ENCODE data around the gene CCNB1. TPM values are rescaled to one million over a fixed set of nuclear protein-coding genes. Genes with fewer than 3 reads are reported as not detected.
A peak's percentile ranks its signal among the peaks of the same experiment; 100 is the strongest.

Gene CCNB1
- total and polyA plus RNA-seq, 12 donors: 3.6 to 53.5 (median 9.1) TPM

- Histone ChIP-seq H3K9me3 (replicated peaks in 1 of 3) (no peaks in the 10 kb centered on the region), H3K27ac (no peak overlapping the region), H3K4me3 (no peak overlapping the region), H3K36me3 (replicated peaks in 1 of 2) (no peaks in the 10 kb centered on the region), H3K4me1 (replicated peaks in 1 of 2) (no peaks in the 10 kb centered on the region), H3K27me3 (no peaks in the 10 kb centered on the region)
- DNase-seq: no peak
- intact Hi-C loops (cut with DNase I): no loop called here
- WGBS, 4 donors: 94 to 98% (median 96%) methylated on average over 11 of the region's 11 CpGs
- TF ChIP-seq POLR2A (IDR thresholded peaks at IDR 0.05) (no peak), CTCF (IDR thresholded peaks at IDR 0.05) (no peak)
Measured at GRCh38 chr5:69156456-69156855, 10.5 kb upstream of the CCNB1 start.

GRCh38 chr5:69158039-69158438 is 8.9 kb upstream of the CCNB1 start:
- H3K4me1 ChIP-seq (replicated peaks in 1 of 2): no peaks in the 10 kb centered on the region
- no peaks in the 10 kb centered on the region for H3K36me3 ChIP-seq (replicated peaks in 1 of 2)
- DNase-seq: no peak
- H3K27ac ChIP-seq: no peak overlapping the region
- TF ChIP-seq POLR2A (IDR thresholded peaks at IDR 0.05) (no peak), CTCF (IDR thresholded peaks at IDR 0.05) (no peak)
- H3K9me3 ChIP-seq (replicated peaks in 1 of 3): no peaks in the 10 kb centered on the region
- WGBS, 4 donors: 93 to 99% (median 95%) methylated on average over 3 of the region's 3 CpGs
- H3K4me3 ChIP-seq: no peak overlapping the region
- H3K27me3 ChIP-seq: no peaks in the 10 kb centered on the region
- intact Hi-C loops (cut with DNase I): no loop called here

GRCh38 chr5:69160651-69161050 is 6.3 kb upstream of the CCNB1 start:
- Histone ChIP-seq H3K27ac (no peak overlapping the region), H3K36me3 (replicated peaks in 1 of 2) (no peaks in the 10 kb centered on the region), H3K4me3 (no peak overlapping the region), H3K27me3 (no peaks in the 10 kb centered on the region), H3K9me3 (replicated peaks in 1 of 3) (no peaks in the 10 kb centered on the region), H3K4me1 (replicated peaks in 1 of 2) (no peaks in the 10 kb centered on the region)
- TF ChIP-seq POLR2A (IDR thresholded peaks at IDR 0.05): no peak
- TF ChIP-seq CTCF (IDR thresholded peaks at IDR 0.05): no peak
- intact Hi-C loops (cut with DNase I): no loop called here
- no peak for DNase-seq
- WGBS, 4 donors: 90 to 95% (median 94%) methylated on average over 15 to 16 of the region's 16 CpGs

GRCh38 chr5:69167493-69167855 is 524 bp downstream of the CCNB1 start:
- intact Hi-C loops (cut with DNase I): no loop called here

More at GRCh38 chr5:69167493-69167855, 524 bp downstream of the CCNB1 start:
- peak overlapping the region in 2 of 5 donors; percentile 19 to 28 for H3K27ac ChIP-seq
- H3K27me3 ChIP-seq: no peaks in the 10 kb centered on the region
- DNase-seq: no peak
- no peak for TF ChIP-seq POLR2A (IDR thresholded peaks at IDR 0.05)
- TF ChIP-seq CTCF (IDR thresholded peaks at IDR 0.05): no peak
- H3K9me3 ChIP-seq (replicated peaks in 1 of 3): no peaks in the 10 kb centered on the region
- 2 to 4% (median 2%) methylated on average over 11 of the region's 11 CpGs for WGBS, 4 donors
- no peaks in the 10 kb centered on the region for H3K36me3 ChIP-seq (replicated peaks in 1 of 2)
- peaks cover 9 to 10% of the 10 kb centered on the region in 2 donors for H3K4me1 ChIP-seq (replicated peaks in 1 of 2)
- peak overlapping the region in 2 of 4 donors; percentile 50 to 60 for H3K4me3 ChIP-seq

All from adrenal gland (tissue), 12 donors.